Measurements from ENCODE around the gene CNTLN.

CNTLN gene

GRCh38 chr9:17117372-17117771 lies 17.5 kb upstream of the CNTLN start:
- Histone ChIP-seq H3K14ac (ENCODE audit: low read length) (no peak overlapping the region), H4K8ac (ENCODE audit: low read depth, low read length) (no peak overlapping the region)

GRCh38 chr9:17120203-17120602 lies 14.6 kb upstream of the CNTLN start:
- no peak for DNase-seq
- H3K9ac ChIP-seq (ENCODE audit: low read length) = no peak overlapping the region

More at GRCh38 chr9:17117372-17117771, 17.5 kb upstream of the CNTLN start:
- Histone ChIP-seq H2AK5ac (ENCODE audit: low read length) (no peak overlapping the region), H3K27me3 (ENCODE audit: insufficient read depth, low read length) (no peaks in the 10 kb centered on the region), H3K27ac (ENCODE audit: low read depth, low read length) (no peak overlapping the region), H2BK120ac (ENCODE audit: insufficient read depth, low read length, poor library complexity) (no peak overlapping the region), H3K79me2 (ENCODE audit: control insufficient read depth, insufficient read depth, low read length, poor library complexity) (no peaks in the 10 kb centered on the region), H3K4me1 (ENCODE audit: control insufficient read depth in 1 of 2, insufficient read depth in 2 of 2, low read length in 2 of 2) (no peaks in the 10 kb centered on the region), H3K4me2 (ENCODE audit: low read length) (no peak overlapping the region), H4K91ac (ENCODE audit: low read depth, low read length) (no peak overlapping the region), H3K18ac (ENCODE audit: low read length) (no peak overlapping the region), H3K36me3 (ENCODE audit: control insufficient read depth in 1 of 2, insufficient read depth in 2 of 2, low read length in 2 of 2) (no peaks in the 10 kb centered on the region), H4K12ac (ENCODE audit: low read depth, low read length) (no peak overlapping the region), H3K9me3 (ENCODE audit: insufficient read depth, low read depth, low read length) (no peaks in the 10 kb centered on the region), H2BK5ac (ENCODE audit: low read depth, low read length, poor library complexity) (no peak overlapping the region), H3K79me1 (ENCODE audit: low read length) (no peaks in the 10 kb centered on the region), H3K23ac (ENCODE audit: low read length) (no peak overlapping the region), H3K4me3 (ENCODE audit: low read depth, low read length) (no peak overlapping the region), H2BK12ac (ENCODE audit: low read length) (no peak overlapping the region), H3K4ac (ENCODE audit: low read depth, low read length) (no peak overlapping the region), H2AFZ (ENCODE audit: insufficient read depth, low read length, poor library complexity) (no peak overlapping the region), H3K9ac (ENCODE audit: low read length) (no peak overlapping the region)
- no peak for DNase-seq
- WGBS (ENCODE audit: extremely low coverage, insufficient coverage, insufficient read length) = no CpG with 5 or more reads among the region's 3 CpGs

DNA sequence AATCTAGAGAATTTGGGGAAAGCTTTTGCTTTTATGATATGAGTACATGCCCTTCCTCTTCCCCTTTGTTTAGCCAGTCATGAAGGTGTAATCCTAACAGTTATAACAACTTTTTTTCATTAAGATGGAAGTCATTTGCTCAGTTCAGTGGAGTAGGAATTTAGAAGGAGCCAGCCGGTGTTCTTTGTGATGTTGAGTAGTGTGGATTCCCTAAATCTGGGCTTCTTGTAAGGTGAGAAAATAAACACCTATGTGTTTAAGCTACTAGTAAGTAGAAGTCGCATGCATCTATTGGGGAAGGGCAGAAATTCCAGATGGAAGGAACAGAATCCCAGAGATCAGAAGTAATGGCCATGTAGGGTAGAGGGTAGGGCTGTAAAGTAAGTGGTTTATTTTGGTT lies 13.6 kb upstream of the CNTLN start:
- no peak overlapping the region for H2BK120ac ChIP-seq (ENCODE audit: insufficient read depth, low read length, poor library complexity)
- no peak overlapping the region for H4K8ac ChIP-seq (ENCODE audit: low read depth, low read length)
- no peak overlapping the region for H4K12ac ChIP-seq (ENCODE audit: low read depth, low read length)
- no peak overlapping the region for H2BK12ac ChIP-seq (ENCODE audit: low read length)
- no peaks in the 10 kb centered on the region for H3K4me1 ChIP-seq (ENCODE audit: control insufficient read depth in 1 of 2, insufficient read depth in 2 of 2, low read length in 2 of 2)
- no peak overlapping the region for H3K27ac ChIP-seq (ENCODE audit: low read depth, low read length)
- no peak for DNase-seq
- no peak overlapping the region for H2BK5ac ChIP-seq (ENCODE audit: low read depth, low read length, poor library complexity)
- no peaks in the 10 kb centered on the region for H3K36me3 ChIP-seq (ENCODE audit: control insufficient read depth in 1 of 2, insufficient read depth in 2 of 2, low read length in 2 of 2)
- no peak overlapping the region for H3K4me2 ChIP-seq (ENCODE audit: low read length)
- no peaks in the 10 kb centered on the region for H3K9me3 ChIP-seq (ENCODE audit: insufficient read depth, low read depth, low read length)
- no peak overlapping the region for H3K14ac ChIP-seq (ENCODE audit: low read length)
- H3K18ac ChIP-seq (ENCODE audit: low read length) = no peak overlapping the region
- WGBS (ENCODE audit: extremely low coverage, insufficient coverage, insufficient read length) = no CpG with 5 or more reads among the region's 2 CpGs
- no peak overlapping the region for H4K91ac ChIP-seq (ENCODE audit: low read depth, low read length)
- no peaks in the 10 kb centered on the region for H3K79me2 ChIP-seq (ENCODE audit: control insufficient read depth, insufficient read depth, low read length, poor library complexity)
- H3K27me3 ChIP-seq (ENCODE audit: insufficient read depth, low read length) = no peaks in the 10 kb centered on the region
- H3K23ac ChIP-seq (ENCODE audit: low read length) = no peak overlapping the region
- H3K4ac ChIP-seq (ENCODE audit: low read depth, low read length) = no peak overlapping the region
- H3K9ac ChIP-seq (ENCODE audit: low read length) = no peak overlapping the region
- H3K4me3 ChIP-seq (ENCODE audit: low read depth, low read length) = no peak overlapping the region
- no peak overlapping the region for H2AFZ ChIP-seq (ENCODE audit: insufficient read depth, low read length, poor library complexity)
- no peak overlapping the region for H2AK5ac ChIP-seq (ENCODE audit: low read length)
- H3K79me1 ChIP-seq (ENCODE audit: low read length) = no peaks in the 10 kb centered on the region

More at GRCh38 chr9:17120203-17120602, 14.6 kb upstream of the CNTLN start:
- no CpG with 5 or more reads among the region's 1 CpG for WGBS (ENCODE audit: extremely low coverage, insufficient coverage, insufficient read length)
- Histone ChIP-seq H2AK5ac (ENCODE audit: low read length) (no peak overlapping the region), H3K23ac (ENCODE audit: low read length) (no peak overlapping the region), H2BK12ac (ENCODE audit: low read length) (no peak overlapping the region), H2BK5ac (ENCODE audit: low read depth, low read length, poor library complexity) (no peak overlapping the region), H3K14ac (ENCODE audit: low read length) (no peak overlapping the region), H3K4me3 (ENCODE audit: low read depth, low read length) (no peak overlapping the region), H3K4ac (ENCODE audit: low read depth, low read length) (no peak overlapping the region), H3K18ac (ENCODE audit: low read length) (no peak overlapping the region), H3K27ac (ENCODE audit: low read depth, low read length) (no peak overlapping the region), H3K79me2 (ENCODE audit: control insufficient read depth, insufficient read depth, low read length, poor library complexity) (no peaks in the 10 kb centered on the region), H2AFZ (ENCODE audit: insufficient read depth, low read length, poor library complexity) (no peak overlapping the region), H4K12ac (ENCODE audit: low read depth, low read length) (no peak overlapping the region), H3K4me1 (ENCODE audit: control insufficient read depth in 1 of 2, insufficient read depth in 2 of 2, low read length in 2 of 2) (no peaks in the 10 kb centered on the region), H3K4me2 (ENCODE audit: low read length) (no peak overlapping the region), H3K79me1 (ENCODE audit: low read length) (no peaks in the 10 kb centered on the region), H3K27me3 (ENCODE audit: insufficient read depth, low read length) (no peaks in the 10 kb centered on the region), H3K9me3 (ENCODE audit: insufficient read depth, low read depth, low read length) (no peaks in the 10 kb centered on the region), H3K36me3 (ENCODE audit: control insufficient read depth in 1 of 2, insufficient read depth in 2 of 2, low read length in 2 of 2) (no peaks in the 10 kb centered on the region), H4K91ac (ENCODE audit: low read depth, low read length) (no peak overlapping the region), H4K8ac (ENCODE audit: low read depth, low read length) (no peak overlapping the region), H2BK120ac (ENCODE audit: insufficient read depth, low read length, poor library complexity) (no peak overlapping the region)

- H4K12ac ChIP-seq (ENCODE audit: low read depth, low read length) = no peak overlapping the region
- H3K4me1 ChIP-seq (ENCODE audit: control insufficient read depth in 1 of 2, insufficient read depth in 2 of 2, low read length in 2 of 2) = peaks cover 0 to 3% of the 10 kb centered on the region in 2 experiments
- no peak overlapping the region for H2AFZ ChIP-seq (ENCODE audit: insufficient read depth, low read length, poor library complexity)
- no peak overlapping the region for H3K4me3 ChIP-seq (ENCODE audit: low read depth, low read length)
- no peak overlapping the region for H2AK5ac ChIP-seq (ENCODE audit: low read length)
- WGBS (ENCODE audit: extremely low coverage, insufficient coverage, insufficient read length) = no CpG with 5 or more reads among the region's 4 CpGs
- no peaks in the 10 kb centered on the region for H3K36me3 ChIP-seq (ENCODE audit: control insufficient read depth in 1 of 2, insufficient read depth in 2 of 2, low read length in 2 of 2)
- H3K23ac ChIP-seq (ENCODE audit: low read length) = no peak overlapping the region
- no peak overlapping the region for H2BK120ac ChIP-seq (ENCODE audit: insufficient read depth, low read length, poor library complexity)
- H3K79me2 ChIP-seq (ENCODE audit: control insufficient read depth, insufficient read depth, low read length, poor library complexity) = peaks cover 4% of the 10 kb centered on the region
- H3K4ac ChIP-seq (ENCODE audit: low read depth, low read length) = no peak overlapping the region
- no peak overlapping the region for H3K14ac ChIP-seq (ENCODE audit: low read length)
- no peaks in the 10 kb centered on the region for H3K9me3 ChIP-seq (ENCODE audit: insufficient read depth, low read depth, low read length)
- H3K27ac ChIP-seq (ENCODE audit: low read depth, low read length) = no peak overlapping the region
- H3K9ac ChIP-seq (ENCODE audit: low read length) = no peak overlapping the region
- H4K91ac ChIP-seq (ENCODE audit: low read depth, low read length) = no peak overlapping the region
- H3K79me1 ChIP-seq (ENCODE audit: low read length) = peaks cover 7% of the 10 kb centered on the region
- no peaks in the 10 kb centered on the region for H3K27me3 ChIP-seq (ENCODE audit: insufficient read depth, low read length)
- no peak for DNase-seq
- no peak overlapping the region for H3K4me2 ChIP-seq (ENCODE audit: low read length)
- no peak overlapping the region for H2BK12ac ChIP-seq (ENCODE audit: low read length)
- H4K8ac ChIP-seq (ENCODE audit: low read depth, low read length) = no peak overlapping the region
- H2BK5ac ChIP-seq (ENCODE audit: low read depth, low read length, poor library complexity) = no peak overlapping the region
- H3K18ac ChIP-seq (ENCODE audit: low read length) = no peak overlapping the region
Measured at GRCh38 chr9:17130291-17130690, 4.5 kb upstream of the CNTLN start.
